HG02973 (cell line): Measurements from ENCODE around the gene ECE1.
"Not testable (repeated sequence)": the region's sequence is repeated elsewhere in the genome, so short reads cannot be mapped to it uniquely, and the experiment has no call there.

Experiments
- ATAC-seq: cut with Tn5 transposase; IDR thresholded peaks from one replicate; pipeline ENCODE4 v1.9.1; 2021; ENCODE audit warnings: moderate library complexity; ENCODE audit not compliant: unreplicated experiment

ECE1 gene

GRCh38 chr1:21232044-21232443 is 58.2 kb downstream of the ECE1 start:
- ATAC-seq = no peak

- no peak for ATAC-seq
Observed at GRCh38 chr1:21229246-21230000, 60.8 kb downstream of the ECE1 start.

GRCh38 chr1:21228224-21228623 is 62.0 kb downstream of the ECE1 start:
- ATAC-seq = not testable (repeated sequence)

- ATAC-seq = no peak
Observed at GRCh38 chr1:21225065-21225464, 65.2 kb downstream of the ECE1 start.

- no peak for ATAC-seq
Observed at GRCh38 chr1:21220815-21221214, 69.4 kb downstream of the ECE1 start.

GRCh38 chr1:21219674-21220073 is 70.6 kb downstream of the ECE1 start:
- ATAC-seq = no peak

- ATAC-seq = no peak
Observed at GRCh38 chr1:21217812-21218596, 72.3 kb downstream of the ECE1 start.

- ATAC-seq = no peak
Observed at GRCh38 chr1:21216835-21217811, 73.1 kb downstream of the ECE1 start.

- ATAC-seq = no peak
Observed at GRCh38 chr1:21212126-21212525, 78.1 kb downstream of the ECE1 start.

- not testable (repeated sequence) for ATAC-seq
Observed at GRCh38 chr1:21208137-21208700, 82.0 kb downstream of the ECE1 start.

GRCh38 chr1:21206117-21206516 is 84.1 kb downstream of the ECE1 start:
- ATAC-seq = no peak

GRCh38 chr1:21205416-21205815 is 84.8 kb downstream of the ECE1 start:
- no peak for ATAC-seq

GRCh38 chr1:21201650-21202049 is 88.6 kb downstream of the ECE1 start:
- ATAC-seq = no peak

GRCh38 chr1:21201238-21201637 is 89.0 kb downstream of the ECE1 start:
- not testable (repeated sequence) for ATAC-seq

GRCh38 chr1:21200767-21201166 is 89.5 kb downstream of the ECE1 start:
- ATAC-seq = no peak

- no peak for ATAC-seq
Observed at GRCh38 chr1:21198929-21199328, 91.3 kb downstream of the ECE1 start.

GRCh38 chr1:21192871-21193270 is 97.4 kb downstream of the ECE1 start:
- no peak for ATAC-seq

GRCh38 chr1:21192284-21192683 is 98.0 kb downstream of the ECE1 start:
- ATAC-seq = no peak

- ATAC-seq = not testable (repeated sequence)
Observed at GRCh38 chr1:21190771-21191170, 99.5 kb downstream of the ECE1 start.

GRCh38 chr1:21189906-21190500 is 100.3 kb downstream of the ECE1 start:
- no peak for ATAC-seq
